ENCODE data around the gene DDHD1. TPM values are rescaled to one million over a fixed set of nuclear protein-coding genes. Genes with fewer than 3 reads are reported as not detected.

DDHD1 gene
- total RNA-seq, 1 donor from 2014 or later, result 6.7 TPM

DNA sequence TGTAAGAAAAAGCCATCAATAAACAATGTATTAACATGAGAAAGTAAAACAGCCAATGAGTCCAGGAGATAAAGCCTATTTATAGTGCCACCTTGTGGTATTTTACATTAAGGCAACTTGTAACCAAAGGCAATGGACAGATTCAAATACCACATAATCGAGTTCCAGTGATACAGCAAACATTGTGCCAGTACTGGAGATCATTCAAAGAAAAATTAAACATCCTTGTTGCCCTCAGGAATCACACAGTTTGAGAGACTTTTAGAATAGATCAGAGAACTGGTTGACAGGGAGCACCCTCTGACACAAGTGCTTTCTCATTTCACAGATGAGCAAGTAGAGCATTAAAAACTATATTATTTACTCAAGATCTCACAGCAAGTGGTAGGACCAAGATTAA is 98.1 kb downstream of the DDHD1 start:
- Histone ChIP-seq H3K4me1 (peaks cover 7% of the 10 kb centered on the region), H3K27me3 (ENCODE audit: low read depth) (no peaks in the 10 kb centered on the region), H3K9me3 (replicated peaks) (no peaks in the 10 kb centered on the region), H3K4me3 (no peak overlapping the region), H3K36me3 (no peaks in the 10 kb centered on the region), H3K27ac (replicated peaks) (no peak overlapping the region)
- intact Hi-C loops (cut with micrococcal nuclease), result loop anchor here (5.0 kb wide), 1 partner anchor 233 kb away; no protein-coding TSS in a partner anchor
- TF ChIP-seq, protein P1, sequence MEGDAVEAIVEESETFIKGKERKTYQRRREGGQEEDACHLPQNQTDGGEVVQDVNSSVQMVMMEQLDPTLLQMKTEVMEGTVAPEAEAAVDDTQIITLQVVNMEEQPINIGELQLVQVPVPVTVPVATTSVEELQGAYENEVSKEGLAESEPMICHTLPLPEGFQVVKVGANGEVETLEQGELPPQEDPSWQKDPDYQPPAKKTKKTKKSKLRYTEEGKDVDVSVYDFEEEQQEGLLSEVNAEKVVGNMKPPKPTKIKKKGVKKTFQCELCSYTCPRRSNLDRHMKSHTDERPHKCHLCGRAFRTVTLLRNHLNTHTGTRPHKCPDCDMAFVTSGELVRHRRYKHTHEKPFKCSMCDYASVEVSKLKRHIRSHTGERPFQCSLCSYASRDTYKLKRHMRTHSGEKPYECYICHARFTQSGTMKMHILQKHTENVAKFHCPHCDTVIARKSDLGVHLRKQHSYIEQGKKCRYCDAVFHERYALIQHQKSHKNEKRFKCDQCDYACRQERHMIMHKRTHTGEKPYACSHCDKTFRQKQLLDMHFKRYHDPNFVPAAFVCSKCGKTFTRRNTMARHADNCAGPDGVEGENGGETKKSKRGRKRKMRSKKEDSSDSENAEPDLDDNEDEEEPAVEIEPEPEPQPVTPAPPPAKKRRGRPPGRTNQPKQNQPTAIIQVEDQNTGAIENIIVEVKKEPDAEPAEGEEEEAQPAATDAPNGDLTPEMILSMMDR (IDR thresholded peaks at IDR 0.05; ENCODE audit: borderline replicate concordance), result peak; percentile 86
- no peak for DNase-seq

DNA sequence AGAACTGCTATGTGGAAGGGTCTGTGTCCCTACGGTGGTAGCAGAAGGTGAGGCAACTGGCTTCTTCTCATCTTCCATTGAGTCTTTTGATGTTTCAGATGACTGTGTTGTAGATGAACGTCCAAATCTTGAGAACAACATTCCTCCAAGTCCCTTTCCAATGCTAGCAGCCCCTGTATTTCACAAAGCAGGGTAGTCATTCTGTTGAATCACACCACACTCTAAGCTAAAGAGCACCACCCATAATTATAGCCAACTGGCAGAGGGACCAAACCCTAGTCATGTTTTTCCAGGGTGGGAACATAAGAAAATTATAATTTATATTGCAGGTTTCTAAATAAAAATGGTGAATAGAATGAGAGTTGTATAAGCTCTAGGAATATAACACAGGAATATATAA is 98.7 kb downstream of the DDHD1 start:
- Histone ChIP-seq H3K27ac (replicated peaks) (peak overlapping the region; percentile 36), H3K27me3 (ENCODE audit: low read depth) (no peaks in the 10 kb centered on the region), H3K36me3 (no peaks in the 10 kb centered on the region), H3K4me3 (no peak overlapping the region), H3K9me3 (replicated peaks) (no peaks in the 10 kb centered on the region), H3K4me1 (peaks cover 7% of the 10 kb centered on the region)
- TF ChIP-seq, protein P1 (IDR thresholded peaks at IDR 0.05; ENCODE audit: borderline replicate concordance), result no peak
- no peak for DNase-seq
- intact Hi-C loops (cut with micrococcal nuclease), result no loop called here

DNA sequence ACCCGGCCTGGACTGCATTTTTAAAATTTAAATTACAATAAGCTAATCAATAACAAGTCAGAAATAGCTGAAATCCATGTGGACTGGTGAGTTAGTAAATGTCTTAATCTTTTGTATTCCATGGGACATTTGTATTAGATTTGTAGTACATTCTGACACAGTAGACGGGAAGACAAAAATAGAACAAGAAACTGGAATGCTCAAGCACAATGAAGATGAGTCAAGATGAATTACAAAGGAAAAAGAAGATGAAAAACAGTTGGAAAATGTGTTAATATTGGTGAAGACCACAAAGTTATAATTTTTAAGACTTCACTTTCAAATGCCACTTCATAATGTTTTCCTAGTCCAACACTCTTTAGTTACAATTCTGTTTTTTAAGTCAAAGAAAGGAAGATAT is 104.5 kb downstream of the DDHD1 start:
- DNase-seq, result no peak
- intact Hi-C loops (cut with micrococcal nuclease), result loop anchor here (10.0 kb wide), 1 partner anchor 94 kb away; the partner anchor contains the start of gene FERMT2

DNA sequence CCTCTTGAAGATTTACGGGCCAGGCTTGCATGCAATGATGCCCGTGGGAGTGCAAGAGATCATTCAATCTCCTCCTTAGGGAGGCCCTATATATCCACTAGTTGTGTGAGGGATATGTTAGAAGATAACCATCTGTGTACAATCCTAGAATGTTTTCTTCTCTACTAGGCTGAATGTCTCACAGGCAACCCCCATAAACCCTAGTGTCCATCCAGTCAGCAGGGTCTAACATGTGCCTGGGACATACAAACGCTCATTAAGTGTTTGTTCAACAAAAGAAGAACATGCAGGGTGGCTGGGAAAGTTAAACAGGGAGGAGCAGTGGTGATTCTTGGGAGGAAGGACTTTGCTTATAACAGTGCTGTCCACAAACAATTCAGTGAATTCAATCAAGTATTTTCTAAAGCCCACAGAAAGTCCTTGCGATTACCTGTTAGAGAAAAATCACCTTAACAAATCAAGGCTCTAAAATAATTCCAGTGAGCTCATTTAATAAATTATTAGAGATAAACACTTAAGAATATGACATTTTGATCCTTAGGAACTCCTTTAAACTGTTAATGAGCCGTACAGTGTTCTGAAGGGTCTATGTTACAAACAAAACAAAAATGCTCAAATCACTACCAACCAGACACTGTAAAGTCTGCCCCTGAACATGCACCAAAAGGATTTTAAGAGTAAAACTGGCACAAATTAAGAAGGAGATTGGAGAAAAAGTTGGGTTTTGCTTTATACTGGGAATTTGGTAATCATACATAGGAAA is 105.6 kb downstream of the DDHD1 start:
- DNase-seq, result no peak
- Histone ChIP-seq H3K4me3 (no peak overlapping the region), H3K9me3 (replicated peaks) (no peaks in the 10 kb centered on the region), H3K27me3 (ENCODE audit: low read depth) (no peaks in the 10 kb centered on the region), H3K27ac (replicated peaks) (no peak overlapping the region), H3K36me3 (peaks cover 3% of the 10 kb centered on the region), H3K4me1 (peaks cover 34% of the 10 kb centered on the region)
- intact Hi-C loops (cut with micrococcal nuclease), result loop anchor here (10.0 kb wide), 1 partner anchor 93 kb away; the partner anchor contains the start of gene FERMT2
- TF ChIP-seq, protein P1 (IDR thresholded peaks at IDR 0.05; ENCODE audit: borderline replicate concordance), result no peak

More for the DNA sequence above, 104.5 kb downstream of the DDHD1 start:
- Histone ChIP-seq H3K9me3 (replicated peaks) (no peaks in the 10 kb centered on the region), H3K36me3 (peaks cover 3% of the 10 kb centered on the region), H3K27me3 (ENCODE audit: low read depth) (no peaks in the 10 kb centered on the region), H3K27ac (replicated peaks) (no peak overlapping the region), H3K4me3 (no peak overlapping the region), H3K4me1 (peaks cover 22% of the 10 kb centered on the region)
- TF ChIP-seq, protein P1 (IDR thresholded peaks at IDR 0.05; ENCODE audit: borderline replicate concordance), result no peak

DNA sequence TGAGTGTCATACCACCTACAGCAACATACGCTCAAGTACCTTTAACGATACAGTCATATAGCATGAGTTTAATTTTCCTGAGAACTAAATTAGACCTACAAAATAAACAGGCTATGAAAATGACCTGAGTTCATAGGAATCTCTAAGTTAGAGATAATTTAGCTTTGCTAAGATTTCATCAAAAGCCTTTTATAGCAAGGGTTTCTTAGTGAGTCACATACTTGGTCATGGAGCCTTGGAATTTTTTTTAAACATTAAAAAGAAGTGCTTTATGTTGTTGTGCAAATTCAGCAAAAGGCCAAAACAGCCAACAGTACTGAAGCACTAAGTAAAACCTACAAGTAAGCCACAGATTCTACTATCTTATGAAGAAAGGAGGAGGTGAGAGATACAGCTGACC is 108.6 kb downstream of the DDHD1 start:
- H3K27ac ChIP-seq (replicated peaks), result no peak overlapping the region
- no peak for DNase-seq
- H3K27me3 ChIP-seq (ENCODE audit: low read depth), result no peaks in the 10 kb centered on the region
- H3K4me1 ChIP-seq, result peaks cover 60% of the 10 kb centered on the region
- intact Hi-C loops (cut with micrococcal nuclease), result loop anchor here (10.0 kb wide), 1 partner anchor 90 kb away; the partner anchor contains the start of gene FERMT2
- H3K36me3 ChIP-seq, result peaks cover 3% of the 10 kb centered on the region
- TF ChIP-seq, protein P1 (IDR thresholded peaks at IDR 0.05; ENCODE audit: borderline replicate concordance), result no peak
- H3K4me3 ChIP-seq, result no peak overlapping the region
- no peaks in the 10 kb centered on the region for H3K9me3 ChIP-seq (replicated peaks)

All from left ventricle myocardium inferior (tissue), 1 donor.